ENCODE measurements around the gene CRTC2. TPM values are rescaled to one million over a fixed set of nuclear protein-coding genes. Genes with fewer than 3 reads are reported as not detected.
"Not testable (repeated sequence)": the region's sequence is repeated elsewhere in the genome, so short reads cannot be mapped to it uniquely, and the experiment has no call there.

Gene CRTC2
- total RNA-seq, 1 donor from 2014 or later = 32.7 TPM

- DNase-seq (ENCODE audit: low spot score) = no peak
Measured at GRCh38 chr1:153928791-153929341, 29.5 kb downstream of the CRTC2 start.

GRCh38 chr1:153928245-153928644 is 30.2 kb downstream of the CRTC2 start:
- DNase-seq (ENCODE audit: low spot score) = no peak

GRCh38 chr1:153926405-153926804 is 32.0 kb downstream of the CRTC2 start:
- DNase-seq (ENCODE audit: low spot score) = no peak

- peak; percentile 100 for DNase-seq (ENCODE audit: low spot score)
Measured at GRCh38 chr1:153922972-153923925, 35.2 kb downstream of the CRTC2 start, which contains the start of gene GATAD2B. Gene GATAD2B, minus strand, starts transcription at chr1:153922972. Its CDS starts 94,625 bp downstream, at chr1:153828347.

- peak; percentile 56 for DNase-seq (ENCODE audit: low spot score)
Measured at GRCh38 chr1:153922076-153922971, 36.1 kb downstream of the CRTC2 start.

- no peak for DNase-seq (ENCODE audit: low spot score)
Measured at GRCh38 chr1:153921803-153922075, 36.7 kb downstream of the CRTC2 start.

GRCh38 chr1:153921080-153921802 is 37.2 kb downstream of the CRTC2 start:
- DNase-seq (ENCODE audit: low spot score) = no peak

DNA sequence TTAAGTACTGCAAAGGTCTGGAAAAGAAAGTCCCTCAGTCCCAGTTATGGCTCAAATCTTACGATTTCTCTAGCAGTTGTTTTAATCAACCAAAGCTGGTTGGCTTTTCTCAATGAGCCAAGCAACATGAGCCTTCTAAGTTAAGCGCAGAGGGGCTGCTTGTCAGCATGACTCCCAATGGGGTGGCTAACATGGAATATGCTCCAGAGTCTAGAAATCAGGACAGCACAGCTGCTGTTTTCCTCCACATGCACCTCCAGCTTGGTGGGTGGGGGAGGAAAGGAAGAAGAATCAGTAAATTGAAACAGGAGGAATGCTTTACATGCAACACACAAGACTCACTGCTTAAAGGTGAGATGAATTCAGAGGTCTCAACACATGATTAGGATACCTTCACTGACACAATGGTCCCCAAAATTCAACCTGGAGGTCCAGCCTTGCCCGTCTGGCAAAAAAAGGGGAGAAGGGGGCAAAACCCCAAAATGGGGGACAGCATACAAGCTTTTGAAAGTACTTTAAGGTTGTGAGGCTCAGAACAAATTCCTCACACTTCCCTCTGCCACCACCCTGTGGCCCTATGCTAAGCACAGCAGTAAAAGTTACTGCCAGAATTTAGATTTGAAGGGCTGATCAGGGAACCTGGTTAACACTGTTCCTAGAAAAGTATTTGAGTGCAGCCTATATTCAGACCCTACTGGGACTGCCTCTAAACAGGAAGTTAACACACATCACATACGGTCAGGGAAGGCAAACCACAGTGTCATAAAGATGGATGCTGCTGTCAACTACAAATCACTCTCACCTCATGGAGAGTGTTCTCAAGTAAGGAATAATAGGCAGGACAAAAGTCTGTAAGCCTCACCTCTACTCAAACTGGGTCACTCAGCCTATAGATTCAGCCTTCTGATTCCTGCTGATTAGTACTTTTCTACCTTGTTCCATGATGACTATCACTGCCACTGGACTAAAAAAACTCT is 38.2 kb downstream of the CRTC2 start:
- no peak for DNase-seq (ENCODE audit: low spot score)

- DNase-seq (ENCODE audit: low spot score) = no peak
Measured at GRCh38 chr1:153916297-153916696, 42.1 kb downstream of the CRTC2 start.

- no peak for DNase-seq (ENCODE audit: low spot score)
Measured at GRCh38 chr1:153912349-153912748, 46.1 kb downstream of the CRTC2 start.

DNA sequence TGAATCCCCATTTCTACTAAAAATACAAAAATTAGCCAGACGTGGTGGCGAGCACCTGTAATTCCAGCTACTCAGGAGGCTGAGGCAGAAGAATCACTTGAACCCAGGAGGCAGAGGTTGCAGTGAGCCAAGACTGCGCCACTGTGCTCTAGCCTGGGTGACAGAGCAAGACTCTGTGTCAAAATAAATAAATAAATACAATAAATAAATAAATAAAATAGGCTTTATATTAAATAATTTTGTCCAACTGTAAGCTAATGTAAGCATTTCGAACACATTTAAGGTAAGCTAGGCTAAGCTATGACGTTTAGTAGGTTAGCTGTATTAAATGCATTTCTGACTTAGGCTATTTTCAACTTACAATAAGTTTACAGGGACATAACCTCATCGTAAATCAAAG is 47.9 kb downstream of the CRTC2 start:
- not testable (repeated sequence) for DNase-seq (ENCODE audit: low spot score)

DNA sequence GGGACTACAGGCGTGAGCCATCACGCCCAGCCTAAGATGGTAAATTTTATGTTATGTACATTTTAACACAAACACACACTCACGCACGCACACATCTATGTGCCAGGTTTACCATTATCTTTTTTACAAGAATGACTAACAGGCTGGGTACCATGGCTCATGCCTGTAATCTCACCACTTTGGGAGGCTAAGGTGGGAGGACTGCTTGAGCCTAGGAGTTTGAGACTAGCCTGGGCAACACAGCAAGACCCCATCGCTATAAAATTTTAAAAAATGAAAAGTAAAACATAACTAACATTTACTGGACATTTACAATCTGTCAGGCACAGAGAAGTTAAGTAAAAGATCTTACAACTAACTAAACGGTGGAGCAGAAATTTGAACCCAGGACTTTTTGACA is 50.3 kb downstream of the CRTC2 start:
- no peak for DNase-seq (ENCODE audit: low spot score)

DNA sequence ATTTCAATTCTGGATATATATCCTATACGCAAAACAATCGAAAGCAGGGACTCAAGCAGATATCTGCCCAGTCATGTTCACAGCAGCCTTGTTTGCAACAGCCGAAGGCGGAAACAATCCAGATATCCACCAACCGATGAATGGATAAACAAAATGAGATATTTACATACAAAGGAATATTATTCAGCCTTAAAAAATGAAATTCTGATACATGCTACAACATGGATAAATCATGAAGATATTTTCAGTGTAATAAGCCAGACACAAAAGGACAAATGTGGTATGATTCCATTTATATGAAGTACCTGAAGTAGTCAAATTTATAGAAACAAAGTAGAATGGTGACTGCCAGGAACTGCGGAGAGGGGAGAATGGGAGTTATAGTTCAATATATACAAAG is 51.3 kb downstream of the CRTC2 start:
- DNase-seq (ENCODE audit: low spot score) = no peak

- DNase-seq (ENCODE audit: low spot score) = no peak
Measured at GRCh38 chr1:153906396-153906795, 52.0 kb downstream of the CRTC2 start.

GRCh38 chr1:153905908-153906307 is 52.5 kb downstream of the CRTC2 start:
- DNase-seq (ENCODE audit: low spot score) = not testable (repeated sequence)

DNA sequence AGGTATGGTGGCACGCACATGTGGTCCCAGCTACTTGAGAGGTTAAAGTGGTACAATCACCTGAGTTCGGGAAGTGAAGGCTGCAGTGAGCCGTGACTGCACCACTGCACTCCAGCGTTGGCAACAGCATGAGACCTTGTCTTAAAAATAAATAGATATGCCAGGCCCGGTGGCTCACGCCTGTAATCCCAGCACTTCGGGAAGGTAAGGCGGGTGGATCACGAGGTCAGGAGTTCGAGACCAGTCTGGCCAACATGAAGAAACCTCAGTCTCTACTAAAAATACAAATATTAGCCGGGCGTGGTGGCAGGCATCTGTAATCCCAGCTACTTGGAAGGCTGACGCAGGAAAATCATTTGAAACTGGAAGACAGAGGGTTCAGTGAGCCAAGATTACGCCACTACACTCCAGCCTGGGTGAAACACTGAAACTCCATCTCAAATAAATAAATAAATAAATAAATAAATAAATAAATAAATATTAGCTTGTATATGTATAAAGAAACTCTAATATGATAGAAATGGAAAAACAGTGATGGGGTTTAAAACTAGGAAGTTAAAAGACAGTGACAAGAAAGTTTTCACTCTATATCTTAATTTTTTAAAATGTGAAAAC is 54.5 kb downstream of the CRTC2 start:
- no peak for DNase-seq (ENCODE audit: low spot score)

DNA sequence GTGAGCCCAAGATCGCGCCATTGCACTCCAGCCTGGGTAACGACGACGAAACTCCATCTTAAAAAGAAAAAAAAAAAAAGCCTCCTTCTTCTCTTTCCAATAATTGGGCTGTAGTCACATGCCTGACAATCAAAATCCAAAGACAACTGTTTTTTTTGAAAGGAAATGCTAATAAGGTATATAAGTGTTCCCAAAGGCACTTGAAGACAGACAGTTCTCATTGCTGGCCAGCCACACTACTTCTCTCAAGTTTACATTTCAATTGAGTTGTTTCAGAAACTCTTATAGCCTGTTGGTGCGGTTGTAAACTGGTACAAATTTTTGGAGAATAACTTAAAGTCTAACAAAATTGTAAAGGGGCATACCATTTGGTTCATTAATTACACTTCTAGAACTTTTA is 58.9 kb downstream of the CRTC2 start:
- no peak for DNase-seq (ENCODE audit: low spot score)

Measured in ureter (tissue), 1 donor.